ENCODE results near the gene LST1.
A peak's percentile ranks its signal among the peaks of the same experiment; 100 is the strongest.
"Not testable (repeated sequence)": the region's sequence is repeated elsewhere in the genome, so short reads cannot be mapped to it uniquely, and the experiment has no call there.

LST1 gene

DNA sequence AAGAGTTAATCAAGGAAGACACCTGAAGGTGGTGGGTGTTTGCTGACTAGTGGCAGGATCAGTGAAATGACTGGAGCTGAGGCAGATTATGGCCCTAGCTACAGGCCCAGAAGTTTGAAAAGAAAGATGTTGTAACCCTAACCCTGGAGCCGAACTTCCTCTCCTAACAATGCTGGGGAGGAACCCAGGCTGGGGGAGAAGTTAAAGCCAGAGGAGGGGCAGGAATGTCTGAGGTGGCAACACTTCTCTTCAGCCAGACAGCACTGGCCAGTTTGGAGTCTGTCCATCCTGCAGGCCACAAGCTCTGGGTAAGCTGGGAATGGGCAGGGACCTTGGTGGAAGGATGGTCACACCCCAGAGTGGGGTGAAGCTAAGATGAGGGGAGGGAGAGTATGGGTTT is at the start of gene LST1:
LST1 (plus strand) TSS at position 270 of the 400 bp plus-strand sequence. CDS start 1,023 bp downstream, outside the sequence.
- DNase-seq, result no peak

GRCh38 chr6:31538805-31539400 is 47.2 kb upstream of the LST1 start:
- DNase-seq, result no peak

DNA sequence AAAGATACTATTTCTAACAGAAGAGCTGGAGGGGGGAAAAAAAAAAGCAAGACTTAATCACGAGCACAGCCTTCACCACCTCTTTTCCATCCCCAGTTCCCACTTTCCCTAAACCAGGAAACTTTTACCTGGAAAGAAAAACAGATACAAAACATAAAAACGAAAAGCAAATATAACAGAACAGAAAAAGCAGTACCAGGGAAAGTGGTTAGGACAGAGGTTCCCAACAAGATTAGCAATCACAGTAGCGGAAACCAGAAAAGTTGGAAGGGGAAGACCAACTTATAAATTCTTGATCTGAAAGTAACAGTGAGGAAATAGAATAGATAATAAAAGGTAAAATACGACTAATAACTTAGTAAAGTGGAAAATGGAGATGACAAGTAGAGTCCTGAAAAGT is 45.4 kb upstream of the LST1 start:
- DNase-seq, result no peak

DNA sequence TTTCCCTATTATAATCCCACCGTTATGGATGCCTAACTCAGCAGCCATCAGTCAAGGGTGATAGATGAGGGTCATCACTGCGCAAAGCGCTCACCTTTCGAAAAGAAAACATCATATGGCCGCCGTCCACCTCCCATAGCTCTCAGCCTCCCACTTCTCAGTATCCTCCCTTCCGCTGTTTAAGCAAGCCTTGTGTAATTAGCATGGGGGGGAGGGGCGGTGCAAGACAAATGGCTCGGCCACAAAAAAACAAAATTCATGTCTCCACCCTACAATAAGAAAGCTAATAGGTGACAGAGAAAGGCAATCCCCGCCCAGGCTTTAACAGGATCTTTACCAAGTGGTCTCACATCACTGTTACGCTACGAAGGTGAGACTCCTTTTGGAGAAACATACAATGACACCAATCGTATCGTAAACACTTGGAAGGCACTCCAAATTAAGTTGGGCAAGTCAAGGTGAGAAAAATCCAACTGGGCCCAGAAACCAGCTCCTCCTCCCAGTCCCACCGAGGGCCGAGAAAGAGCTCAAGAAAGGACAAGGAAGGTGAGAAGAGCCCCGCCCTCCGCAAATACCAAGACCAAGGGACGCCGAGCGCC is 44.9 kb upstream of the LST1 start:
- DNase-seq, result peak; percentile 14

DNA sequence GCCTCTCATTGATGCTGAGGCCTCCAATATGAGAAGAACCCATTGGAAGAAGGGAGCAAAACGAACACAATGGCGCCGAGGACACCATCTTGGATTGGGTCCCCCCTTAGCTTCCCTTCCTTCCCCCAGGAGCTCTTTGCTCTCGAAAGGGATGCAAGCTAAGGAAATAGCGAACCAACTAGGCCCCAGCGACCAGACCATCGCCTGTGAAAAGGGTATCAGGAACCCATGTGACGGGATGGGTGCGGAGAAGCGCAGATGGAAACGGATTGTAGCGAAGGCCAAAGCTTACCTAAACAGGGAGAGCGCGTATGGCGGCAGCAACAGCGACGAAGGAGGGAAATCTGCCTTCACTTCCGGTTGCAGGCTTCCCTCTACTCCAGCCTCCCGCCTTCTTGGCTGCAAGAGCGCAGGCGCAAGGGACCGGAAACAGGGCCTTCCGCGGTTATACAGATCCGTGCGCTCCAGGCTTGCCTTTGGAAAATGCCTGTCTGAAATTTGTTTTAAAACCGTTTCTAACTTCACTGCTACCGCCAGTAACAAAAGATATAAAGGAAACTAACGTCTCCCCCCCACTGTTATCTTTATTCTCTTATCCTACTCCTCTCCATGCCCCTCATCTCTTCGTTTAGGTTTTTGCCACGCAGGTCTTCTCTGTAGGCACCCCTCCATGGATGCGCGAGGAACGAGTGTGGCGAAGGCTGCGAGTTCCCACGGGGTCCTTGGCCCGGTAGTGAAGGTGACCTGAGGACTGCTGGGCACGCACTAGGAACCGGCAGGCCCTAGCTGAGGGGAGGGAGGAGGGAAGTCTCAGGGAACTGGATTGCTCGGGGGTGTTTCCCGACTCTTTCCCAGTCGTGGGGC is 44.2 kb upstream of the LST1 start, which contains the start of gene DDX39B:
DDX39B (minus strand) TSS at position 346 of the 864 bp plus-strand sequence. CDS start 1,471 bp downstream, outside the sequence.
- peak; percentile 97 for DNase-seq

DNA sequence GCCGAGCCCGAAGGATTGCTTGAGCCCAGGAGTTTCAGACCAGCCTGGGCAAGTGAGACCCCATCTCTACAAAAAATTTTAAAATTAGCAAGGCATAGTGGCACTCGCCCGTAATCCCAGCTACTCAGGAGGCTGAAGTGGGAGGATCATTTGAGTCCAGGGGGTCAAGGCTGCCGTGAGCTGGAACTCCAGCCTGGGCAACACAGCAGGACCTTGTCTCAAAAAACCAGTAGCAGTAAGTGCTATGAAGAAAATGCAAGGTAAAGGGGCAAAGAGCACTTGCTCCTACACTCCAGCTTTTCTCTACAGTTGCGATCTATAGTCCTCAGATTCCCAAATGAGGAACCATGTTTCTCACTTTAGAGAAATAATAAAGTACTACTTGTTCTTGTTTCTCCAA is 42.4 kb upstream of the LST1 start:
- DNase-seq, result no peak

DNA sequence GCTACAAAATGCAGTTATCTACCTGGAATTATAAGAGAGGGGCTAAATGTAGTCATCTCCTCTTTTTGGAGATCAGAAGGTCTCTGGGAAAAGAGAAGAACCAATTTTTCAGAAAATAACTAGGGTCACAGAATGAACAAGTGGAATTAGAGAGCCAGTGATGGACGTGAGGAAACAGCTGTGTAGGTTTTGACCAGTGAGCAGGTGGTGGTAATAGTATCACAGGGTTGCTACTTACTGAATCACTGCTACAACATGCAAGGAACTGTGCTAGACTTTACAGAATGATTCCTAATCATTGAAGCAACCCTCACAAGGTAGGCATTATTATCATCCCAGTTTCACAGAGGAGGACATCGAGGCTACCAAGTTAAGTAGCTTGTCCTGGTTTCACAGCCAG is 41.4 kb upstream of the LST1 start:
- no peak for DNase-seq

DNA sequence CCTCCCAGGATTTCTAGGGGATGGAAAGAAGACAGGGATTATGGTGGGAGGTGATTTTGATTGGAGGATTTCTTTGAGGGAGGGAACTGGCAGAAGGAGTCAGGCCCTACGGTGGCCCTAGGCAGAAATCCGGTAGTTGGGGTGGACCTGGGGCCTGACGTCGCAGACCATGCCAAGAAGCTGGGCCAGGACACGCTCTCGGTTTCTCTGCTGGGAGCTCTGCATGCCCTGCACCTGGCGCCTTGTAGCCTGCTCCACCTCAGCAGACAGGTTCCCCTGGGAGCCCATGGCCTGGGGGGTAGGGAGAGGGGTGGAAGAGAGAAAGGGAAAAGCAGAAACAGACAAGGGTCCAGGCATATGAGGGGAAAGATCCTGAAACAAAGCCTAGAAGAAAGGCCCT is 40.8 kb upstream of the LST1 start:
- no peak for DNase-seq

DNA sequence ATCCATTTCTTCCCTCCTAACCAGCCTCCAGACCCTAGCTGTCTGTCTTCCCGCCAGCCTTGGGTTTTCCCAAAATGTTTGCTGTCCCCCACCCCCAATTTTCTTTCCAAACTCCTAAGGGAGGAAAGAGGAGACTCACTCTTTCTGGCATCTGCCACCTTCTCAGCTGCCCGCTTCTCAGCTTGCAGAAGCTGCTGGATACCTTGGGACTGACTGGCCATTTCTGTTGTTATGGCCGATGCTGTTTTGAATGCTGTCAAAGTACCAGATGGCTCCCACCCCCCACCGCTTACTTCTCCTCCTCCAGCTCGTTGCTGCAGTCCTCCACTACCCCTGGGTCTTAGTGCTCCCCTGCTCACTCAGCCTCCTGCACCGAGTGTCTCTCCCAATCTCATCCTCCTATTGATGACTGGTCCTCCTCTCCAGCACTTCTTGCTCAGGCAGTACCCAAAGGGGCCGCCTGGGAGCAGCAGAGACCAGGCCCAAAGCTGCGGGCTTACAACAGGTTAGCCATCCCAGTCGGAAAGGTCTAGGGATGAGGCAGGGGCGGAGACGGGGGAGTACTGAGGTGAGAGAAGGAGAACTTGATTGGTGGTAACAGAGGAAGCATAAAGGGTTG is 39.6 kb upstream of the LST1 start, which contains the start of gene ATP6V1G2:
ATP6V1G2 (minus strand) TSS at position 270 of the 619 bp plus-strand sequence; CDS start at position 221, 49 bp downstream.
- DNase-seq, result peak; percentile 96

- peak; percentile 98 for DNase-seq
Measured at GRCh38 chr6:31546958-31547726, 38.9 kb upstream of the LST1 start, which contains the start of gene NFKBIL1. Gene NFKBIL1, plus strand, starts transcription at chr6:31547608. Its CDS starts 87 bp downstream, at chr6:31547695.

DNA sequence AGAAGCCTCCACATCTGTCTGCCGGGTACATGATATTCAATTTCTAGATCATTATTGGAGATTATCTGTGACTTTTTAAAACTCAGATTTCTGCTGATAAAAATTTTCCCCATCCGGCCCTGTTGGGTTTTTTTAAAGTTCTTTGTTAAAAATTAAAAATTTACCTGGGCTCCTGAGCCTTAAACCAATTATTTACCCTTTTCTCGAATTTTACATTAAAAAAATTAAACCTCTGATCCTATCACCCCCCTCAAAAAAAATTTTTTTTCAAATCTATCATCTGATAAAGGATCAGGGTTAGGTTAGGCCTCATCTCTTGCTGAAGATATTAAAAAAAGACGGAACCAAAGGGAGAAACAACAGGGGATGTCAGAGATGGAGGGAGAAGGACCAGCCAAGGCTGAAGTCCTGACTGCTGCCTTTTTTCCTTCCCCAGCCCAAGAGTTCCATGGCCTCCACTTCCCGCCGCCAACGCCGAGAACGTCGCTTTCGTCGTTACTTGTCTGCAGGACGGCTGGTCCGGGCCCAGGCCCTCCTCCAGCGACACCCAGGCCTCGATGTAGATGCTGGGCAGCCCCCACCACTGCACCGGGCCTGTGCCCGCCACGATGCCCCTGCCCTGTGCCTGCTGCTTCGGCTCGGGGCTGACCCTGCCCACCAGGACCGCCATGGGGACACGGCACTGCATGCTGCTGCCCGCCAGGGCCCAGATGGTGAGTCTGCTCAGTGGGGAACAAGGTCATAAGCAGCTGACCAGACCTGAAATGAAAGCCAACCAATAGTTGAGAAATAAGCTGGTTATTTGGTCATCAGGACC is 38.1 kb upstream of the LST1 start:
- DNase-seq, result no peak

GRCh38 chr6:31548544-31548873 is 37.6 kb upstream of the LST1 start:
- no peak for DNase-seq

GRCh38 chr6:31551371-31551770 is 34.7 kb upstream of the LST1 start:
- DNase-seq, result not testable (repeated sequence)

DNA sequence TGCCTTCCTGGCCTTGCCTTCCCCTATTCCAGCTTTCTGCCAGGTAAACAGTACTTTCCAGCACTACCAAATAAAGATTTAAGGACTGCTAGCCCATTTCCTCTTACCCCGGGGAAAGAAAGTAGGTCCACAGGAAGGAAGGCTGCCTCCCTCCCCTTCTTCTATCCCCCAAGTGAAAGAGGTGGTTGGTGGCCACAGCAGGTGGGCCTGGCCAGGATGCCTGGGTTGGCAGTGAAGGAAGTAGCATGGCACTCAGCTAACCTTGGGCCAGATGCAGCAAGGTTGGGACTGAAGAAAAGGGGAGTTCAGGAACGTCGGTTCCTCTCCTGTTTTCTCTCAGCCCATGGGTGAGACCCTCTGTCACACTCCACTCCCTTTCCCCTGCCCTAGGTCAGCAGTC is 29.8 kb upstream of the LST1 start:
- DNase-seq, result no peak

DNA sequence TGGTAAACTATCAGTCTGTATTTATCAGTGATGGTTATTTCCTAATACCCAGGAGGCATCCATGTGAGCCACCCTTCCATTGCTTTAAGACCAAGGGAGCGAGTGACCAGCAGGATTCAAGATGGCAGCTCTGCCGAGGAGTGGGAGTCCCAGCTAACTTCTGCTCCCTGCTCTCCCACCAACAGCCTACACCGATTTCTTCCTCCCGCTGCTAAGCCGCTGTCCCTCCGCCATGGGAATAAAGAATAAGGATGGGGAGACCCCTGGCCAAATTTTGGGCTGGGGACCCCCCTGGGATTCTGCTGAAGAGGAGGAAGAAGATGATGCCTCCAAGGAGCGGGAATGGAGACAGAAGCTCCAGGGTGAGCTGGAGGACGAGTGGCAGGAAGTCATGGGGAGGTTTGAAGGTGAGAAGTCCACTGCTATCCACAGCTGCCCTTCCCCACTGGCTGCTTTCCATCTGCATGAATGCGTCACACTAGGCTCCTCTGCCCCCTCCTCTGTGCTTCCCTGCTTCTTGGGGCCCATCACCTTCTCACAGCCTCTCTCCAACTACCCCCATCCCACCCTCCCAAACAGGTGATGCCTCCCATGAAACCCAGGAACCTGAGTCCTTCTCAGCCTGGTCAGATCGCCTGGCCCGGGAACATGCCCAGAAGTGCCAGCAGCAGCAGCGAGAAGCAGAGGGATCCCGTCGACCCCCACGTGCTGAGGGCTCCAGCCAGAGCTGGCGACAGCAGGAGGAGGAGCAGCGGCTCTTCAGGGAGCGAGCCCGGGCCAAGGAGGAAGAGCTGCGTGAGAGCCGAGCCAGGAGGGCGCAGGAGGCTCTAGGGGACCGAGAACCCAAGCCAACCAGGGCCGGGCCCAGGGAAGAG is 28.4 kb upstream of the LST1 start:
- no peak for DNase-seq

DNA sequence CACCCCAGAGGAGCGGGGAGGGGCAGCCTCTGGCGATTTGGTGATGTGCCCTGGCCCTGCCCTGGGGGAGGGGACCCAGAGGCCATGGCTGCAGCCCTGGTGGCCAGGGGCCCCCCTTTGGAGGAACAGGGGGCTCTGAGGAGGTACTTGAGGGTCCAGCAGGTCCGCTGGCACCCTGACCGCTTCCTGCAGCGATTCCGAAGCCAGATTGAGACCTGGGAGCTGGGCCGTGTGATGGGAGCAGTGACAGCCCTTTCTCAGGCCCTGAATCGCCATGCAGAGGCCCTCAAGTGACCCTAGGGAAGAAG is 27.8 kb upstream of the LST1 start:
- DNase-seq, result no peak

- no peak for DNase-seq
Measured at GRCh38 chr6:31558631-31559500, 27.2 kb upstream of the LST1 start.

- no peak for DNase-seq
Measured at GRCh38 chr6:31559606-31559957, 26.5 kb upstream of the LST1 start.

GRCh38 chr6:31559958-31560696 is 25.9 kb upstream of the LST1 start:
- DNase-seq, result no peak

Data from NCI-H345 (cell line).